Stimulated activated CD8-positive, alpha-beta memory T cell treated with anti-CD3 and anti-CD28 coated beads, Interleukin-7, amount 100 ng/mL, for 4 hours (primary cell): ENCODE measurements around the gene CLBA1.
"Not testable (repeated sequence)": the region's sequence is repeated elsewhere in the genome, so short reads cannot be mapped to it uniquely, and the experiment has no call there.

Experiments
- DNase-seq, 2 donors: peaks; one replicate each; pipeline ENCODE4 v3.0.0-alpha.2; 2020; ENCODE audit warnings: low read depth in 2 of 2

The CLBA1 gene

GRCh38 chr14:105022276-105022670 lies 36.7 kb downstream of the CLBA1 start:
- DNase-seq, result no peak

- no peak for DNase-seq
Observed at GRCh38 chr14:105023144-105023543, 37.6 kb downstream of the CLBA1 start.

- DNase-seq, result no peak
Observed at GRCh38 chr14:105023791-105024480, 38.3 kb downstream of the CLBA1 start.

- DNase-seq, result no peak
Observed at GRCh38 chr14:105025429-105025828, 39.8 kb downstream of the CLBA1 start.

GRCh38 chr14:105026033-105026785 lies 40.6 kb downstream of the CLBA1 start:
- no peak for DNase-seq

GRCh38 chr14:105026802-105027563 lies 41.4 kb downstream of the CLBA1 start:
- DNase-seq, result no peak

- DNase-seq, result not testable (repeated sequence)
Observed at GRCh38 chr14:105027718-105028117, 42.1 kb downstream of the CLBA1 start.

GRCh38 chr14:105028251-105028927 lies 42.8 kb downstream of the CLBA1 start:
- DNase-seq, result no peak

- no peak for DNase-seq
Observed at GRCh38 chr14:105029402-105029801, 43.8 kb downstream of the CLBA1 start.

GRCh38 chr14:105030194-105030593 lies 44.6 kb downstream of the CLBA1 start:
- DNase-seq, result no peak

GRCh38 chr14:105030836-105031396 lies 45.3 kb downstream of the CLBA1 start:
- no peak for DNase-seq

GRCh38 chr14:105032451-105032901 lies 46.9 kb downstream of the CLBA1 start:
- not testable (repeated sequence) for DNase-seq

GRCh38 chr14:105033412-105033900 lies 47.9 kb downstream of the CLBA1 start:
- not testable (repeated sequence) for DNase-seq

- no peak for DNase-seq
Observed at GRCh38 chr14:105034315-105035039, 48.9 kb downstream of the CLBA1 start.

GRCh38 chr14:105035616-105036015 lies 50.0 kb downstream of the CLBA1 start:
- not testable (repeated sequence) for DNase-seq

GRCh38 chr14:105039458-105040205 lies 54.0 kb downstream of the CLBA1 start:
- no peak for DNase-seq

- DNase-seq, result no peak
Observed at GRCh38 chr14:105041841-105042765, 56.5 kb downstream of the CLBA1 start.

GRCh38 chr14:105042813-105043212 lies 57.2 kb downstream of the CLBA1 start:
- DNase-seq, result no peak

GRCh38 chr14:105043641-105044040 lies 58.1 kb downstream of the CLBA1 start:
- DNase-seq, result no peak
